GM18519 (cell line): ENCODE measurements around the gene MCUB.
A peak's percentile ranks its signal among the peaks of the same experiment; 100 is the strongest.
"Not testable (repeated sequence)": the region's sequence is repeated elsewhere in the genome, so short reads cannot be mapped to it uniquely, and the experiment has no call there.

Experiments used
- ATAC-seq: cut with Tn5 transposase; IDR thresholded peaks from one replicate; pipeline ENCODE4 v1.9.1; 2021; ENCODE audit warnings: mild to moderate bottlenecking, moderate library complexity; ENCODE audit not compliant: unreplicated experiment, low FRiP score

MCUB gene

DNA sequence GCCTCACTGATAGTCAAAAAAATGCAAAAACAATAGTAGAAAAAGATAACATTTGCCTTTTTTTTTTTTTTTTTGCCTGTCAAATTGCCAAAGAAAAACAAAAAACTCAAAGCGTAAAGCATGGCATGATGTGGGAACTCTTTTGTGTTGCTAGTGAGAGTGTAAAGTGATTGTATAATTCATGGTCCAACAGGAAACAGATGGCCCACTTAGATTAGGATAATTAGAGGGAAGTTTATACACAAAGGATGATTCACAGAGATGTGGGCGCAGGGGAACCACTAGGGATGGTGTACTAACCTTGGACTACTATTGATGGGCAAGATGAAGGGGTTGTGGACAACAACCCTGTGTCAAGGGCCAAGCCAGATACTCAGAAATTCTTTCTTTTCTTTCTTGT, 16.4 kb downstream of the MCUB start:
- ATAC-seq = no peak

DNA sequence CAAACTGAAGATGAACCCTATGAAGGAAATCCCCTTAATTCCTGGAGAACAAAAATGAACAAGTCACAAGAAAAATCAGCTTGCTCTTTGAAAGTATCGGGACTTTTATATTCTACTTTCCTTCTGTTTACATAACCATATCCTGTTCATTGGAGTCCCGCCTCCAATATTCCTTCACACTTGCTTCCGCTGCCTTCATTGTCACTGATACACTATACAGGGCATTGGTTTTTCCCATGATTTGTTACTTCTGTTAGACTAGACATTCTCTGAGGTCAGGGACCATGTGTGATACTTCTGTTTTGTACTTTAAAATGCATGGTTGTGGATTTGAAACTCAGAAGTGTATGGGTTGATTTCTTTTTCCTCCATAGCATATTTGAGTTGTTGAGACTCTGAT, 18.8 kb downstream of the MCUB start:
- ATAC-seq = no peak

DNA sequence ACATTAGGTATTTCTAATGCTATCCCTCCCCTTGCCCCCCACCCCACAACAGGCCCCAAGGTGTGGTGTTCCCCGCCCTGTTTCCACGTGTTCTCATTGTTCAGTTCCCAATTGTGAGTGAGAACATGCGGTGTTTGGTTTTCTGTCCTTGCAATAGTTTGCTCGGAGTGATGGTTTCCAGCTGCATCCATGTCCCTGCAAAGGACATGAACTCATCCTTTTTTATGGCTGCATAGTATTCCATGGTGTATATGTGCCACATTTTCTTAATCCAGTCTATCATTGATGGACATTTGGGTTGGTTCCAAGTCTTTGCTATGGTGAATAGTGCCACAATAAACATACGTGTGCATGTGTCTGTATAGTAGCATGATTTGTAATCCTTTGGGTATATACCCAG, 20.0 kb downstream of the MCUB start:
- ATAC-seq = not testable (repeated sequence)

DNA sequence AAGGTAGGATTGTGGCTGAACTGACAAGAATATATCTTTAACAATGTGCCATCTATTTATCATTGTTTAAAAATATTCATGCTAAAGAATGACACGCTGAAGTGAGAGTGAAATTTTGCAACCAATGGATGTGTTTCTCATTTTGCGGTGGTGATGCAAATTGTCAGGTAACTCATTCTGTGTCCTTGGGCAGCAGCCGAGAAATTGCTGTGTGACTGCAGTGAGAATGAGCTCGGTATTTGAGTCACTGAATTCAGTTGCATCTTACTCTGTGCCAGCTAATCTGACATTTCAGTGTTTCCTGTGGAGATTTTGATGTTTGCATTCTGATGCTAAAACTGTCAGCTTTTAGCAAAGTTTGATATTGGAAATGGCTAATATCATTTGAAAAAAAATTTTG, 28.1 kb downstream of the MCUB start:
- peak; percentile 99 for ATAC-seq

DNA sequence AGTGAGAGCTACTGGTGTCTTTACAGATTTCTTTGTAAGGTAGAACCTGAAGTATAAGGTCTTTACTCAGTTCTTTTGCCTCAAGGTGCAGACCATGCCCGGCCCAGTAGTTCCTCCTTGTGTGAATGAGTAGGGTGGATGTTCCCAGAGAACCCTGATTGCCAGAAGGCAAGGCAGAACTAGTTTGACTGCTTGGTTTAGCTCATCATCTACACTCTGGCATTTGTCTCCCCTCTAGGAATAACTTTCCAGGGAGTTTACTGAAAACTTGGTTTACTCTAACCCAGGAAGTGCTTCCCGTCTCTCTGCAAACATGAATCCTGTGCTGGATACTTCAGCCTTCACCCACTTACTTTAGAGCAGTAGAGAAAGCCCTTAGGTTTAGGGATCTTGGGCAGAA, 29.1 kb downstream of the MCUB start:
- no peak for ATAC-seq

DNA sequence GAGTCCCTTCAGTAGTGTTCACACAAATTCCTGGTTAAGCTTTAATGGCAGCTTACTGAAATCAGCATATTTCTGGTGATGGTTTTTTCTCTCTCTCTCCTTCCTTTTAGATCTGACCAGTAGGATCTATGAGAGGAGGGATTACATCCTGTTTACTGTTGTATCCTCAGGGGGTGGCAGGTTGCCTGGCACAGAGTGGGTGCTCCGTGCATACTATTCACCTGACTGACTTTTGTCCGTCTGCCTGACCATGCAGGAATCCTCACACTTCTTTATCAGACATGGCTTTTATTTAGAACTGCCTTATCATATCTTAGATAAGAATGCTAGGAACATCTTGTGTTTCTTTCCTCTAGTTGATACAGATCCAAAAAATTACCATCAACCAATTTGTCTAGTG, 29.6 kb downstream of the MCUB start:
- ATAC-seq = no peak

DNA sequence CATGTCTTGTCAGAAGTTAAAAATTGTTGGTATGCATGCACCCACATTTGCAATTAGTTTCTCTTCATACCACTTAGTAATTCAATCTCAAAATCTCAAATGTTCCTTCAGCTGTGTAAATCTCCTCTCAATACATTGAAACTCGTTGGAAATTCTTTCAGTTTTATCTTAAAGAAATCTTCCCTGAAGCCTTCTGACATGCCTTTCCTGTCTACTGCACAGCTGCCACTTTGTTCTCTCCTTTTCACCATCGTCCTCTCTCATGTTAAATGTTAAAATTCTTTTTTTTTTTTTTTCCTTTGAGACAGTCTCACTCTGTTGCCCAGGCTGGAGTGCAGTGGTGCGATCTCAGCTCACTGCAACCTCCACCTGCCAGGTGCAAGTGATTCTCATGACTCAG, 30.9 kb downstream of the MCUB start:
- ATAC-seq = no peak

DNA sequence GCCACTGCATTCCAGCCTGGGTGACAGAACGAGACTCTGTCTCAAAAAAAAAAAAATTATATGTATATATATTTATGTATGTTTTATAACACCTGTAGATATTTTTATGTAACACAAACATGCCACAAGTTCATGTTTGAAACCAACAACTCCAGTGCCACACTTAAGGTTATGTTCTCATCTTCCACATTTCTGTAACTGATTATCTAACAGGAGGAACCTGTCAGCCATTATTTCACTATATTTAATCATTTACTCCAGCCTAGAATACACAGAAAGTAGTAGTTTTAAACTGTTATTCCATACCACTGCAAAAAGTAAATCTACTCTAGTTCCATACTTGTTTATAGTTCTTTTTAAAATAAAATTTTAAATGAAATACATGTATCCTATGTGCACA, 32.3 kb downstream of the MCUB start:
- ATAC-seq = no peak

DNA sequence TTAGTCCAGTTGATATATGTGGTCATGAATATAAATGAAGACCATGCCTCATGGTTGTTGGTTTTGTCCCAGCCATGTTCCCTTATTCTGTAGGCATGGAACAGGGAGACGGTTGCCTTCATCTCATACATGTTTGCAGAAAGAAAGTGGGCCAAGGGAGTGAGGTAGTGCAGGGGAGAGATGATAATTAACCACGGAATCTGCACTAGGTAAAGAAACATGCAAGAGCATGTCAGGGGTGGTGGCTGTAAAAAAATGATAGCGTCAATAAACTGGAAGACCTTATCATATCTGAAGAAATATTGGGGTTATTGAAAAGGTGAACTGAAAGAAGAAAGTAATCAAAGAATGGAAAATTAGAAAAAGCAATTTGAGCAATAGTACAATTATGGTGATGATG, 35.1 kb downstream of the MCUB start:
- not testable (repeated sequence) for ATAC-seq

DNA sequence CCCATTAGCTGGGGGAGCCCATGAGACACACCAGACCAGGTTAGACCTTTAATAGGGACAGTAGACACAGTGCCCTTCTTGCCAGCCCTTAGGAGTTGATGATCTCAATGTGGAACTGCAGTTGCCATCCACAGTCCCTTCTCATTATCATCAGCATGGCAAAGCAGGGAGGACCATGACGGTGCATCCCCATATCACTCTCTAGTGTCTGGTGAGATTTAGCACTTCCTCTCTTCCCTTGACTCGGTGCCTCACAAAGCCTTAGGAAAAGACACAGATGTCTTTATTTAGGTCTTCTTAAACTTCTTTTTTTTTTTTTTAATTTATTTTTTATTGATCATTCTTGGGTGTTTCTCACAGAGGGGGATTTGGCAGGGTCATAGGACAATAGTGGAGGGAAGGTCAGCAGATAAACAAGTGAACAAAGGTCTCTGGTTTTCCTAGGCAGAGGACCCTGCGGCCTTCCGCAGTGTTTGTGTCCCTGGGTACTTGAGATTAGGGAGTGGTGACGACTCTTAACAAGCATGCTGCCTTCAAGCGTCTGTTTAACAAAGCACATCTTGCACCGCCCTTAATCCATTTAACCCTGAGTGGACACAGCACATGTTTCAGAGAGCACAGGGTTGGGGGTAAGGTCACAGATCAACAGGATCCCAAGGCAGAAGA, 36.5 kb downstream of the MCUB start:
- not testable (repeated sequence) for ATAC-seq

DNA sequence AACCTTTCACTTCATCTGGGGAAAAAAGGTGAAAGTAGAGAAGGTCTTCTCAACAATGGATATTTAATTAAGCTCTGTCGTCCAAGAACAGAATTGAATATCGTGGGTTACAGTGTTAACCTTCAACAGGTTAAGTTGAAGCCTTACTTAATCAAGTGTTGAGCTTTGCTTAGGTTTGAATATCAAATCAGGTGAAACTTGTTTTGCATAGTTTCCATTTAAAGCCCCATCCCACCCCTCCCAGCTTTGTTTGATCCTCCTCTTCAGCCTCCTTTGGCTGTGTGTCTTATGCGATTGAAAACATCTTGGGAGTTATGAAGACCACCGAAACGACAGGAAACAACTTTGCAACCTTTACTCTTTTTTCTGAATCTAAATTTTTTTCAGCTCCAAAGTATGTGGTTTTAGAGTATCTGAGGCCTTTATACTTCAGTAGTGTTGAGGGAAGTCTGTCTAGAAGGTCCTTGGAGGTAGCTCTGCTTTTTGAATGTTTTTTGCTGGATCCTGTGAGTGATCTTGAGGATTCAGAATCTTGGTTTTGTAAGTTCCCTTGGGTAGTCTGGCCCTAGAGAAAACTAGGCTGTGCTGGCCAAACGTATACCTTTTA, 39.1 kb downstream of the MCUB start:
- ATAC-seq = no peak

DNA sequence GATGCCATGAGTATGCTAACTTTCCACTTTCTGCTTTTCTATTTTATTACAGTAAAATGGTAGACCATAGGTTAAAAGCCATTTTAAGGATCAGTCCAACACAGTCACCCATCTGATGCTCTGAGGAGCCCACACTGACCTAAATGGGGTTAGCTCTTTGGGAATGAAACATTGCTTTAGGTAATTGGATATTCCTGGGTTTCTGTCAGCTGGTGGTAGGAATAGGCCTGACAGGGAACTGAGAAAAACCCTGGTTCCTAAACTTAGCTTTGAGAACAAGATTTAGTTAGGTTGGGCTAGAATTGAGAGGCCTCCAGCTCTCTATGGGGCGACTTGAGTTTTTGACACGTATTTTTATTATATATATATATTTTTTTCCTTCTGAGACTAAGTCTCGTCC, 40.4 kb downstream of the MCUB start:
- ATAC-seq = no peak

DNA sequence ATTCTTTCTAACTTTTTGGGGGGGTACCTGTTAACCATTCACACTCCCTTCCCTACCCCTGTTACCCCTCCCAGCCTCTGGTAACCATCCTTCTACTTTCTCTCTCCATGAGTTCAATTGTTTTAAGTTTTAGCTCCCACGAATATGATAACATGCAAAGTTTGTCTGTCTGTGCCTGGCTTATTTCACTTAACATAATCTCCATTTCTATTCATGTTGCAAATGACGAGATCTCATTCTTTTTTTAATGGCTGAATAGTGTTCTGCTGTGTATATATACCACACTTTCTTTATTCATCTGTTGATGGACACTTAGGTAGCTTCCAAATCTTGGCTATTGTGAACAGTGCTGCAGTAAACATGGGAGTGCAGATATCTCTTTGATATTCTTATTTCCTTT, 41.3 kb downstream of the MCUB start:
- ATAC-seq = no peak

DNA sequence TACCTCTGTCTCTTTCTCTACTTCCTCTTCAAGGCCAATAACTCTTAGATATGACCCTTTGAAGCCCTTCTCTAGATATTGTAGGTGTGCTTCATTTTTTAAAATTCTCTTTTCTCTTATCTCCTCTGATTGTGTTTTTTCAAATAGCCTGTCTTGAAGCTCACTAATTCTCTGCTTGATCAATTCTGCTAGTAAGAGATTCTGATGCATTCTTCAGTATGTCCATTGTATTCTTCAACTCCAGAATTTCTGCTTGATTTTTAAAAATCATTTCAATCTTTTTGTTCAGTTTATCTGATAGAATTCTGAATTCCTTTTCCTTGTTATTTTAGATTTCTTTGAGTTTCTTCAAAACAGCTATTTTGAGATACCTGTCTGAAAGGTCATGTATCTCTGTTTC, 47.9 kb downstream of the MCUB start:
- no peak for ATAC-seq

DNA sequence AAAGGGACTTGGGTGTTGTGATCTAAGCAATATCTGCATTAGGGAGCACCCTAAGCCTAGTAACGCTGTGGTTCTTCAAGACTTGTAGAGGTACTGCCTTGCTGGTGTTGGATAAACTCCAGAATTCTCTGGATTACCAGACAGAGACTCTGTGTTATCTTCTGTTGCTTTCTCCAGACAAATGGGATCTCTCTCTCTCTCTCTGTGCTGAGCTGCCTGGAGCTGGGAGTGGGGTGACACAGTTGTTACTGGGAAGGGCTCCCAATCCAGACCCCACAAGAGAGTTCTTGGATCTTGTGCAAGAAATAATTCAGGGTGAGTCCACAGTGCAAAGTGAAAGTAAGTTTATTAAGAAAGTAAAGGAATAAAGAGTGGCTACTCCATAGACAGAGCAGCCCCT, 48.8 kb downstream of the MCUB start:
- no peak for ATAC-seq

DNA sequence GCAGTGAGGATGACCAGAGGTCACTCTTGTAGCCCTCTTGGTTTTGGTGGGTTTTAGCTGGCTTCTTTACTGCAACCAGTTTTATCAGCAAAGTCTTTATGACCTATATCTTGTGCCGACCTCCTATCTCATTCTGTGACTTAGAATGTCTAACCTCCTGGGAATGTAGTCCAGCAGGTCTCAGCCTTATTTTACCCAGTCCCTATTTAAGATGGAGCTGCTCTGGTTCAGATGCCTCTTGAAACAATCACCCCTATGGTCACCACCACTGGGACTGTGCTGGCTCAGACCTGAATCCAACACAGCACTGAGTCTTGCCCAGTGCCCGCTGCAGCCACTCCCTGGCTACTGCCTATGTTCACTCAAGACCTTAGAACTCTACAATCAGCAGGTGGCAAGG, 49.4 kb downstream of the MCUB start:
- ATAC-seq = no peak

DNA sequence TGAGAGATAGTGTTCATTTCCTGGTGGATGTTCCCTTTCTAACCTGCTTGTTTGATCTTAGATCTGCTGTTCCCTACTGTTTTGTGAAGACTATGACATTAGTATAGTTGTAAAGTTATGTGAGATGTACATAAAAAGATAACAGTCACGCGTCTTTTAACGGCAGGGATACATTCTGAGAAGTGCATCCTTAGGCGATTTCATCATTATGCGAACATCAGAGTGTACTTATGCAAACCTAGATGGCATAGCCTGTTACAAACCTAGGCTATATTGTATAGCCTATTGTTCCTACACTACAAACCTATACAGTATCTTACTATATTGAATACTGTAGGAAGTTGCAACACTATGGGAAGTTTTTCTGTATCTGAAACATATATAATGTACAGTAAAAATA, 50.4 kb downstream of the MCUB start:
- ATAC-seq = no peak

DNA sequence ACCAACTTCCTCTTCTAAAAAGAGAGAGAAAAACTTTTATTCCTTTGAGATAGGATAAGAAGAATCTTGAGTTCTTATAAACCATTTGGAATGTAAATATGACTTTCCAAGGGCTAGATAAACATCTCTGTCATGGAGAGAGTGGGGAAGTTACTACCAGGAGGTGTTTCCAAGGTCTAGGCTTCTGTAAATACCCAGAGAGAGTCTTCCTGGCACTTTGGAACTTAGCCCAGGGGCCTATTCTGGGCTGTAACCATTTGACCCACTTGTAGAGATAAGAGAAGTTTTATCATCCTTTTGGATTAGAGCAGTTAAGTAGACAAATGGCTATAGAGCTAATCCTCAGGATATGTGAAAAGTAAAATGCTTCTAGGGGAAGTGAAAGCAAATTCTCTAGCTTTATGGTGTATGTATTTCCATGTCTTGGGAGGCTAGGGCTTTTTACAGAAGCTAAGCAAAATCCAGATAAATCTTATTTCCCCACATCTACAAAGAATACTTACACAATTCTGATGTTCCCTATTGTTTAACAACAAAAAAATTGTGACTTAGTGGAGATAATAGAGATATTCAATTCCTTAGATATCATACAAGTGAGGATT, 51.1 kb downstream of the MCUB start:
- no peak for ATAC-seq

DNA sequence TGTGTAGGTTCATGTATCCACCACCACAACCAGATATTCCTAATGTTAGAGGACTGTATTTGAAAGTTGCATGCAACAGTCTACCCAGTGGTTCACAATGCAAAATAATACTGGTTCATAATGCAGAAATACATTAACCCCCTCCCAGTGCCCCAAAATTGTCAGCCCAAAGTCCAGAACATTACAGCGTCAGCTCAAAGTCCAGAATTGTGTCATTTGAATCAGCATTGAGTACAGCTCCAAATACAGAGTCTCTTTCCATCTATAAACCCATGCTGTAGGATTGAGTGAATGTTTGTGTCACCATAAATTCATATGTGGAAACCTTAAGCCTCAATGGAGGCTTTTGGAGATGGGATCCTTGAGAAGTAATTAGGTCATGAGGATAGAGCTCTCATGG, 54.0 kb downstream of the MCUB start:
- no peak for ATAC-seq

DNA sequence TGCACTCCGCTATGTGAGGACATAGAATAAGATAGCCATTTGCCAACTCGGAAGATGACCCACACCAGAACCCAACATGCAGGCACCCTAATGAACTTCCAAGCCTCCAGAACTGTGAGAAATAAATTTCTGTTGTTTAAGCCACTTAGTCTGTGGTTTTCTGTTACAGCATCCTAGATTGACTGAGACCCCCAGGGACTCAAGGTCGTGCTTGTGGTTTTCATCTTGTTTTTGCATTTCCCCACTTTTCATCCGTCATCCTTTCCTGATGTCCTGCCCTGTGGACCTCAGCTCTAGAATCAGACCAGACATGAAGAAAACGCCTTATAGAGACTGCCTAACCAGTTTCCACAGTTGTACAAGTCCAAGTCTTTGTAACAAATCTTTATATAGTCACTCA, 54.4 kb downstream of the MCUB start:
- no peak for ATAC-seq

DNA sequence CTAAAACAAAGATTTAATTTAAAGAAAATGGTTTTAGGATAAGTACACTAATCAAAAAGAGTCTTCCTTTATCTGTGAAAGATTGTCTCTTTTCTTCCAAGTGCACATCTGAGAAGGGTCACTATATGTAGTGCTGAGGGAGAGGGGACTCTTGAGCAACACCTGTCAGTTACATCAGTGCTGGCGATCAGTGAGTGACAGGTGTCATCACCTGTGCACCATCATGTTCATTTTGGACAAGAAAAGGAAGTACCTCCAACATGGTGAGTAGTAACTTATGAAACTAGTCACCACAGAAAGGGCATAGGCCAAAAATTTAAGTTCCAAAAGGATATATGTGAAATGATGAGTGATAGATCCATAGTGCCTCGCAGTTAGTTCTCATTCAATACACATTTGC, 55.7 kb downstream of the MCUB start:
- no peak for ATAC-seq

DNA sequence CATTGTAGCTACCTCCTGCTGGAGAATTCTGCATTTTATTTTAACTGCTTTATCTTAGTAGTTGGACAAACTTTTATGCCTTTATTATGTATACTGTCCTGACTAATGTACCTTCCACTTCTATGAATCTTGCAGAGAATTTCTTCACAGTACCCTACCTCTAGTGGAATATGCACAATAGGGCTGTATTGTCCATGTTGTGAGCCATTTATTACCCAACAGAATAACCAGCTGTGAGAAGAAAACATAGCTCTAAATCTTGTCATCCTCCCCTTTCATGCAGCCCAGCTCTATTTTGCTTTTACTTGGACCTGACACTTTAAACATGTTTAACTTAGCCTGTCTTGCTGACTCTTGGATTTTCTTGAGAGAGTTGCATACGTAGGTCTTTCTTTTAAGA, 56.2 kb downstream of the MCUB start:
- ATAC-seq = no peak
